HG03139 (cell line): ENCODE results near the gene GREM2.

Experiments
- ATAC-seq: cut with Tn5 transposase; IDR thresholded peaks from one replicate; pipeline ENCODE4 v1.9.1; 2021; ENCODE audit not compliant: unreplicated experiment

GREM2 gene

GRCh38 chr1:240611619-240612480 lies at the start of gene GREM2:
Gene GREM2, minus strand, starts transcription at chr1:240612155. Its CDS starts 118,680 bp downstream, at chr1:240493475.
- peak; percentile 83 for ATAC-seq

DNA sequence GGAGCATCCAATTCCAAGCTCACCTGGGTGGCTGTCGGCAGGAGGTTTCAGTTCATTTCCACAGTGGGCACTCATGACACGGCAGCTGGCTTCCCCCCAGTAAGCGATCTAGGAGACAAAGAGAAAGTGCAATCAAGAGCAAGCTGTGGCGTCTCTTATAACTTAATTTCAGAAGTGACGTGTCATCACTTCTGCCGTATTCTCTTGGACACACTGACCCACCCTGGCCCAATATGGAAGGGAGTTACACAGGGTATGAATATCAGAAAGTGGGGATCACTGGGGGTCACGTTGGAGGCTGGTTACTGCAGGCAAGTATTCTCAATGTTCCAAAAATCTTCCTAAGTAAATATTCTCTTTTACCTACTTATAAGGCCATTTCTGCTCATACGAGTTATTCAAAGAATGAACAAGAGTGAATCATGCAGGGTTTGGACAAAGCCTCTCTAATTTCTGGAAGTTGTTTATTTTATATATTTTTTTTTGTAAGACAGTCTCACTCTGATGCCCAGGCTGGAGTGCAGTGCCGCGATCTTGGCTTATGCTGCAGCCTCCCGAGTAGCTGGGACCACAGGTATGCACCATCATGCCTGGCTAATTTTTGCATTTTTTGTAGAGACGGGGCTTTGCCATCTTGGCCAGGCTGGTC lies 46.5 kb upstream of the GREM2 start:
- ATAC-seq: no peak

- no peak for ATAC-seq
Measured at GRCh38 chr1:240656531-240656930, 44.6 kb upstream of the GREM2 start.

DNA sequence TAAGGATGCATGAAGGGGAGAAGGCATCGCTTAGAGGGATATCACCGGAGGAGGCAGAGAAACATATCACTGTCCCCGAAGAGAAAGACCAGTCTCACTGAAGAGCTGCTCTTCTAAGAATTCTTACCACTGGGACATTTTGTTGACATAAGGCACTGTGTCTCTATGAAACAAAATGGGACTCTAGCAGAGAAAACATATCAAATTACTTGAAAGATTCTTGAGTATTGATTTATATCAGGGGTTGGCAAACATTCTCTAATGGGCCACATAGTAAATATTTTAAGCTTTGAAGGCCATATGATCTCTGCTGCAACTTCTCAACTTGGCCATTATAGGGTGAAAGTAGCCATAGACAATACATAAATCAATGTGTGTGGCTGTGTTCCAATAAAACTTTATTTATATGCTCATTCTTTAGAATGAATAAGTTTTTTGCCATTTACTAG lies 41.0 kb upstream of the GREM2 start:
- ATAC-seq: no peak

- ATAC-seq: no peak
Measured at GRCh38 chr1:240652549-240652948, 40.6 kb upstream of the GREM2 start.

DNA sequence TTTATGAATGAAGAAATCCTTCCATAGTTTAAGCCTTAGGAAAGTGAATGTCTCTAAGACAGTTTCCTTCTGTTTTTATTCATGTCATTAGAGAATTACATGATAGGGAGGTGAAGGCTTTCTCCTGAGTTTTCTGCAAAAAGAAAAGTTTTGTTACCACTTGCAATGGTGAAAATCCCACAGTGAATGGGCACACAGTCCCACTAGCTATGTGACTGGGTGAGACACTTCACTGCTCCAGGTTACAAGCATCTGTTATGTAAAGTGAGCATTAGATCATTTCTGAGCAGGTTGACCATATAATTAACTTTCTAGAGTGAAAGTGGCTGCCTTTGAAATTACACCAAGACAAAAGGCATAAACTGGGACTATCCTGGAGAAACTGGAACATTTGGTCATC lies 38.9 kb upstream of the GREM2 start:
- ATAC-seq: no peak

- ATAC-seq: no peak
Measured at GRCh38 chr1:240649733-240650721, 38.1 kb upstream of the GREM2 start.

DNA sequence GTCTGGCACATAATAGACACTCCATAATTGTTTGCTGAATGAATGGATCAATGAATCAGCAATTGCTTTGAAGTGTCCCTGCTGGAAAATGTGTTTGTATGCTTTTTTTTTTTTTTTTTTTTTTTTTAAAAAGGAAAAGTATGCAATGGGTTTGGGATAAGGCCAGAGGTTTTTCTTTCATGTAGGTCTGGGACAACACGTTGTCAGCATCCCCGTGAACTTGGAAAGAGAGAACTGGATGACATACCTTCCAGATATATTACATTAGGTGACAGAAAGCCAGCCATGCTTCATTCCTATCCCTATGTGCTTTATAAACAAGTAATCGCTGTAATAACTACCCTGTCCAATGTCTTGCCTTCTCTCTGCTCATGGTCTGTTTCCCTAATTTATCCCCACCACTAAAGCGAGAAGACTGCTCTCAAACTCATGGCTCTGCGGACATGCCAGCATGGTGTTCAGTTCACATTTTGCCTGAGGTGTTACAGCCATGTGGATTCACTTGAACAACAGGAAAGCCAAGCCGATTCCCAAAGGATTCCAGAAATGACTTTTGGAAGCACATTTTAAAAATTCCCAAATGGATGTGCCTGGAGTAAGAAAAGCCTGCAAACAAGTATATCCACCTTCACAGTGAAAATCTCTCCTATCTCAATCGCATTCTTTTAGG lies 34.8 kb upstream of the GREM2 start:
- no peak for ATAC-seq

- ATAC-seq: no peak
Measured at GRCh38 chr1:240644732-240645131, 32.8 kb upstream of the GREM2 start.

DNA sequence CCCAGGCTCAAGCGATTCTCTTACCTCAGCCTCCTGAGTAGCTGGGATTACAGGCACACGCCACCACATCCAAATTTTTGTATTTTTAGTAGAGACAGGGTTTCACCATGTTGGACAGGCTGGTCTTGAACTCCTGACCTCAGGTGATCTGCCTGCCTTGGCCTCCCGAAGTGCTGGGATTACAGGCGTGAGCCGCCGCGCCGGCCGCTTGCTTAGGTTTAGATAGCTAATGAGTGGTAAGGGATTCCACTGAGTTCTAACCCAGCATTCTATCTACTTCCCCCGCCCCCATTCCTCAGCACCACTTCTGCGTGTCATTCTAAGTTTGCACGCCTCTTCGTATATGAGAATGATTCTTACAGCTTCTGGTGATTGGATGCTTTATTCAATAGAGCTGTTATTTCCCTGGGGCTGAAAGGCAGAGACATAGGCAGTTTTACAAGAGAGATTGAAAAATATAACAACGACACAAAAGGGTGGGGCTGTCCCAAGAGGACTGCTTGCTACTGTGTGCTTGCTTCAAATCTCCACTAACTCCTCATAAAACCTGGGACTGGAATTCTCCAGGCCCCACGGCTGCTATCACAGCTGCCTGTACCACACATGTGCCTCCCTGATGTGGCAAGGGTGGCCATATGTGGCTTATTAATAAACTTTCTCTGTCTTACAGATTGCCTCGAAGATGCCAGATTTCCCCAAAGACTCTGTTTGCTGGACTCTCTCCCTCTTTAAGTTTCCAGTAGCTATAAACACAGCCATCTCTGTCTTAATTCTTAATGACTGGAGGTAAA lies 23.7 kb upstream of the GREM2 start:
- ATAC-seq: no peak

DNA sequence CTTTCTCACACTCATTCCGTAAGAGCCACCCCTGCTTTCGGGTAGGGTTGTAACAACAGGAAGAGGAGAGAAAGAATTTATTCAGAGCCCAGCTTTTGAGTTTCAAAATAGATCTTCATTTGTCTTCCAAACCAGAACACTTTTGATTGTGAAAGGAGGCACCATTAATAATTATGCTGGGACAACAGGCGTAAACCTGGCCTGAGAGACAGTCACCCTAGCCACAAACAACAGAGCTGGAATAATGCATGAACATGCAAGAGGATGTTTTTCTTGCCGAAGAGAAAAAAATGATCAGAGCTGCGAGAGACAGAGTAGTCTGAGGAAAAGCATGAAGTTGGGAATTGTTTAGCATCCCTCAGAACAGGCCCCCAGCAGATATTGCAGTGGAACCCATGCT lies 18.5 kb upstream of the GREM2 start:
- no peak for ATAC-seq

GRCh38 chr1:240621249-240621648 lies 9.3 kb upstream of the GREM2 start:
- ATAC-seq: no peak

DNA sequence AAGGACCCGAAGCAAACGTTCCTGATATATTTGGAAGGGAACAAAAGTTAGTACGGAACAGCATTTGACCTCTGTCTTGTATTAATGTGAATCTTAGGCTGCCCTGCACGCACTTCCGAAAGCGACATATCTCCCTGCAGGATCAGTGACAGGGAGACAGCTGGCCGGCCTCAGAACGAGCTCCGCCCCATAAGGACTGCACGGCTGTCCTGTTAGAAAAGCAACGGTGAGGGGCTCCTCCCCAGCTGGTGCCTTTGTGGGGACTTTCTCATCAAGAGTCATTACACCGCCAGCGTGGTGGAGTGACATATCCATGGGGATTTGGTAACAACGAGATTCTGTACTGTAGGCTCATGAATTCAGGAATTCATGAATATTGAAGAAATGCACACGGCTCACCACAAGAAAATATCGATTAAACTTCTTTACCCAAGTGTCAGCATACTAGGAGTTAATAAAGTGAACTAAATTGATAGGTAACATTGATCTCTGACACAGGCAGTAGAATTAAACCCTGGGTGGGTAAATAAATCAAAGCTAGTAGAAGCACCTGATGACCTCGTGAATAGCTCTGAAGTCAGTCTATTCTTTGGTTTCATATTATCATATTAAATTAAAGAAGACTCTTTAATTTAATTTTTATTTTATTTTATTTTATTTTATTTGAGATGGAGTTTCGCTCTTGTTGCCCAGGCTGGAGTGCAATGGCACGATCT lies 8.1 kb upstream of the GREM2 start:
- no peak for ATAC-seq

DNA sequence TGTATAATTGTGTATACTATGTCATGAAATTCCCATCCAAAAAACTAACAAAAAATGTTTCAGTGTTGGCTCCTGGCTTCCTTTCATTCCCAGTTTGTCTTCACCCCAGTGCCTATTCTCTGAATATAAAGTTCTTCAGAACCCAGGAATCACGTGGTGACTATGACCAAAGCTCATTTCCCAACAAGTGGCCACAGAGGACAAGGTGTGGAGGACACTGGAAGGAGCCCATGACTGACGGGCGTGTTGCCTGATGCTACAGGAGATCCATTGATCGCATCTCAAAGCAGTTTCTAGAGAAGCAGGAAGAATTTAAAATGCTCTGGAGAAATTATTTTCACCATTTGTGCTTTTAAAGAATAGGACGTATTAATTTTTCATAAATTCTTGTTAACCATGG lies 7.4 kb upstream of the GREM2 start:
- no peak for ATAC-seq

GRCh38 chr1:240618946-240619345 lies 7.0 kb upstream of the GREM2 start:
- no peak for ATAC-seq

- ATAC-seq: no peak
Measured at GRCh38 chr1:240616018-240616417, 4.1 kb upstream of the GREM2 start.

DNA sequence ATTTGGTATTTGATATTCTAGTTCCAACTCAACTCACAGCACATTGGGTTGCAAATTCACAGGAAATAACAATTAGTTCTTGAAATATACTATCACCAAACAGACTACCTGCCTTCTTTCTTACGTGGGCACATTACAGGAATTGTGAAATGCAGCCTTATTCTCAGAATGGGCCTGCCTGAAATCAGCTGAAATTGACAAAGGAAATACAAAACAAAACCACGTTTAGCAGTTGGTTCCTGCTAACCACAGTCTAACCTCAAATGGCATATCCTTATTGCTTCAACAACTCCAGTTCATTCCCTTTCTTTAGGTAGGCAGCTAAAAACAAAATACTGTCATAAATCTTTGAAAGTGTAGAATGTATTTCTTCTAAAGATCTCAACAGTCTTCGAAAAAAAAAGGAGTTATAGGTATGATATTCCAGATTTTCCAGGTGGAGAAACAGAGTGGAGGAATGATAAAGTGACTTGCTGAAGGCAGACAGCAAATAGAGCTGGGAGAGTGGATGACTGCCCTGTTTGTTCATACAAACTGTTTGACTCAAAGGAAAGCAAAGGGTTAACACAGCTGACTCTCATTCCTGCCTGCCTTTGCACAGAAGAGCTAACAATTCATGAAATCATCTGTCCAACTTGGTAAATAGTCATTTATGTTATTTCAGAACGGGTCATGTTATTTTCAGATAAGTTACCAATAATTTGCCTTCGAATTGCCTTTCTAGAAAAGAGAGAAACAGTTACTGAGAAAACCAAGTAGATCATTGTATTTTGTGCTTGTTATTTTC lies 1.6 kb upstream of the GREM2 start:
- ATAC-seq: no peak

DNA sequence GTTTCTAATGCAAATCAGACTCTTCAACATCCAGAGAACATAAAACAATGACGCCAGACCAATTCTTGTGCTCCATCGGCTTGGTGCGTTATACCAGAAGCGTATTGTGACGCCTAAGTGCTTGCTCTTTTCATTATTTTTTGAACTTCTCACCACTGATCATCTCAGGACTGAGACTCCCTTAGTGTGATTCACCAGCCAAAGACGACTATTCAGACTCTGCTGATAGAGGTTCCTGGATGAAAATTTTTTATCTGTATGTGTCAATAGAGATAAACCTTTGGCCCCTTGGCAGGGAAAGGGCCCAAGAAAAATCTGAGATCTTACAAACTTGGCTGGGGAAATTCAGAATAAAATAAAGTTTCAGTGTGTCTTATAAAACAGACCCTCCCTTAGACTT lies 856 bp upstream of the GREM2 start:
- ATAC-seq: no peak
